ENCODE measurements around the gene ABCC6. TPM values are rescaled to one million over a fixed set of nuclear protein-coding genes. Genes with fewer than 3 reads are reported as not detected.

The ABCC6 gene
- total and polyA plus RNA-seq, 9 donors = 0.12 to 2.0 (median 0.88) TPM

GRCh38 chr16:16166085-16166484 lies 57.2 kb downstream of the ABCC6 start:
- intact Hi-C loops (cut with DNase I) = no loop called here

GRCh38 chr16:16164243-16164642 lies 59.1 kb downstream of the ABCC6 start:
- Histone ChIP-seq H3K27me3 (no peaks in the 10 kb centered on the region), H3K4me3 (no peak overlapping the region), H3K27ac (no peak overlapping the region), H3K36me3 (no peaks in the 10 kb centered on the region), H3K4me1 (ENCODE audit: insufficient read depth) (no peaks in the 10 kb centered on the region), H3K9me3 (no peaks in the 10 kb centered on the region)
- intact Hi-C loops (cut with DNase I) = no loop called here
- TF ChIP-seq POLR2A (IDR thresholded peaks at IDR 0.05) (no peak), CTCF (IDR thresholded peaks at IDR 0.05) (no peak), EP300 (IDR thresholded peaks at IDR 0.05) (no peak)
- WGBS, 3 donors = 83 to 88% (median 88%) methylated on average over 3 of the region's 3 CpGs
- DNase-seq = no peak

More at GRCh38 chr16:16166085-16166484, 57.2 kb downstream of the ABCC6 start:
- Histone ChIP-seq H3K4me3 (no peak overlapping the region), H3K36me3 (no peaks in the 10 kb centered on the region), H3K4me1 (ENCODE audit: insufficient read depth) (no peaks in the 10 kb centered on the region), H3K27me3 (no peaks in the 10 kb centered on the region), H3K9me3 (no peaks in the 10 kb centered on the region), H3K27ac (no peak overlapping the region)
- no peak for TF ChIP-seq CTCF (IDR thresholded peaks at IDR 0.05)
- TF ChIP-seq EP300 (IDR thresholded peaks at IDR 0.05) = no peak
- no peak for TF ChIP-seq POLR2A (IDR thresholded peaks at IDR 0.05)
- DNase-seq = no peak
- 81 to 92% (median 82%) methylated on average over 7 of the region's 7 CpGs for WGBS, 3 donors

GRCh38 chr16:16163571-16163970 lies 59.7 kb downstream of the ABCC6 start:
- 77 to 95% (median 87%) methylated on average over 5 of the region's 5 CpGs for WGBS, 3 donors

GRCh38 chr16:16163109-16163508 lies 60.2 kb downstream of the ABCC6 start:
- DNase-seq = no peak
- intact Hi-C loops (cut with DNase I) = no loop called here
- Histone ChIP-seq H3K36me3 (no peaks in the 10 kb centered on the region), H3K4me1 (ENCODE audit: insufficient read depth) (no peaks in the 10 kb centered on the region), H3K4me3 (no peak overlapping the region), H3K27me3 (no peaks in the 10 kb centered on the region), H3K9me3 (no peaks in the 10 kb centered on the region), H3K27ac (no peak overlapping the region)
- WGBS, 3 donors = 81 to 88% (median 81%) methylated on average over 4 of the region's 4 CpGs
- TF ChIP-seq EP300 (IDR thresholded peaks at IDR 0.05) = no peak
- TF ChIP-seq POLR2A (IDR thresholded peaks at IDR 0.05) = no peak
- no peak for TF ChIP-seq CTCF (IDR thresholded peaks at IDR 0.05)

More at GRCh38 chr16:16163571-16163970, 59.7 kb downstream of the ABCC6 start:
- TF ChIP-seq POLR2A (IDR thresholded peaks at IDR 0.05) (no peak), CTCF (IDR thresholded peaks at IDR 0.05) (no peak), EP300 (IDR thresholded peaks at IDR 0.05) (no peak)
- no peak overlapping the region for H3K4me3 ChIP-seq
- no peak for DNase-seq
- H3K27me3 ChIP-seq = no peaks in the 10 kb centered on the region
- intact Hi-C loops (cut with DNase I) = no loop called here
- no peak overlapping the region for H3K27ac ChIP-seq
- no peaks in the 10 kb centered on the region for H3K4me1 ChIP-seq (ENCODE audit: insufficient read depth)
- H3K36me3 ChIP-seq = no peaks in the 10 kb centered on the region
- H3K9me3 ChIP-seq = no peaks in the 10 kb centered on the region

Data from ovary (tissue), 9 donors.